SW480 (cell line): ENCODE results near the gene MAN1C1.

Source experiments
- DNase-seq: peaks from one replicate; pipeline ENCODE4 v3.0.0-alpha.2; 2016; ENCODE audit warnings: low spot score

The MAN1C1 gene

DNA sequence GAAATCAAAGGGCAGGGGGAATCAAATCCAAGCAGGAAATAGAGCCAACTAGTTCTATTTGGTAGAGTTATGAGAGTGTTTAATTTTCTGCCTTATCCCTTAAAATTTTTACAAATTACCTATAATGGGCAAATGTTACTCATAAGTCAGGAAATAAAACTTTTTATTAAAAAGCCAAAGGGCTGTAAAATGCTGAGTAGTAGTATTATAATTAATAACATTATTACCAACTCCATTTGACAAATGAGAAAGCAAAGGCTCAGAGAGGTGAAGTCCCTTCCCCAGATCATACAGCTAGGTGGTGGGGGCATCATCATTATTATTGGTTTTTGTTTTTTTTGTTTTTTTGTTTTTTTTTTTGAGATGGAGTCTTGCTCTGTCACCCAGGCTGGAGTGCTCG, 186.8 kb downstream of the MAN1C1 start:
- DNase-seq, result no peak

DNA sequence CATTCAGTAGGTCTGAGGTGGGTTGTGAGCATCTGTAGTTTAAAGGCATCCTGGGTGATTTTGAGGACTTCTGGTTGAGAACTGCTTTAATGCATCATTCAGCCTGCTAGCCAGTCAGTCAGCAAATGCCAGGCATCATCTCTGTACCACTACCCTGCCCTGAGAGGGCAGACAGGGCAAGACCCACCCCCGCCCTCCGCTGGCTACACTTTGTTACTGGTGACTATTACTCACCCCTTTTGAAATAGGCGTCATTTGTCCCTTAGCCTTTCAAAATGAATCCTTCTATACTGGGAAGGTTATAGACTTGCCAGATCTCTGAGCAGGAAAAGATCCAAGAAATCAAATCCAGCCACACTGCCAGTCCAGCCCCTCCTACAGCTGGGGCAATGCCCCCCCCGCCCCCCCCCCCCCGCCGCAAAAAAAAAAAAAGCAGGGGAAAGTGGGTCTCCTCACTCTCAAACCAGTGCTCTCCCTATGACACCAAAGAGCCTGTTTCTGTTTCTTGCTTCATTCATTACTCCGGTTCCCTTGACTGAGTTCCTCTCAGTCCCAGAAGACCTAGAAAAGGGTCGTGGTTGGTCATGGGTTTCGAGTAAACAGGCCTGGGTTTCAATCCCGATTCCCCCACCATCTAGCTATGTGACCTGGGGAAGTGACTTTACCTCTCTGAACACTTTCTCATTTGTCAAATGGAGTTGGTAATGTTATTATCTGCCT, 187.8 kb downstream of the MAN1C1 start:
- no peak for DNase-seq

DNA sequence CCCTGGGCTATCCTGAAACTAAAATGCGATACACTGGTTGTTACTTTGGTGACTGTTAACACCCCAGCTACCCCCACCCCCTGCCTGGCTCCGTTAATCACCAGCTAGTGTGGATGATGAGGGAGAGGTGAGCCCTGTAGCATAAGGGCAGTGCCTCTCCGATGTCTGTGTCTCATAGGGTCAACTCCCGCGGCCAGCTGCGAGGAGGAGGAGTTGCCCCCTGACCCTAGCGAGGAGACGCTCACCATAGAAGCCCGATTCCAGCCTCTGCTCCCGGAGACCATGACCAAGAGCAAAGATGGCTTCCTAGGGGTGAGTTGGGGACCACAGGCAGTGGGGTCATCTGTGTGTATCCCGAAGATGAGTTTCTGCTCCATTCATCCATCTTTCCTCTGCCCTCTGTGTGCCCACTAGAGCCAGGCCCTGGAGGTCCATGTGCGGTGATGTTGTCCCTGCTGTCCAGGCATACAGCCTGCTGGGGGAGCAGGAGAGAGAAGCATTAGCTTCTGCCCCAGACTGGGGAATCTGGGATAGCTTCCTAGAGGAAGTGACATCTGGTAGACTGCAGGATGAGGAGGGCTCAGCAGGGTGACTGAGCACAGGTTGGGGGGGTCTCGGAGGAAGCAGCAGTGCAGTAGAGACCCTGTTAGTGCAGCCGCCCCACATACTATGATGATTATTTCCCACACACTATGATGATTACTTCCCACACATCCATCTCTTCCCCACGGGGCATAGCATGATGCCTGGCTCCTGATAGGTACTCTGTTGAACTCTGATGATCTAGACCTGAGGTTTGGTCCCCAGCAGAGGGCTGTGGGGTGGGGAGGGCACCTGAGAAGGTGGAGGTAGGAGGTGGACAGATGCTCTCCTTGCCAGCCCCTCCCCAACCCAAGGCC, 188.6 kb downstream of the MAN1C1 start:
- no peak for DNase-seq

DNA sequence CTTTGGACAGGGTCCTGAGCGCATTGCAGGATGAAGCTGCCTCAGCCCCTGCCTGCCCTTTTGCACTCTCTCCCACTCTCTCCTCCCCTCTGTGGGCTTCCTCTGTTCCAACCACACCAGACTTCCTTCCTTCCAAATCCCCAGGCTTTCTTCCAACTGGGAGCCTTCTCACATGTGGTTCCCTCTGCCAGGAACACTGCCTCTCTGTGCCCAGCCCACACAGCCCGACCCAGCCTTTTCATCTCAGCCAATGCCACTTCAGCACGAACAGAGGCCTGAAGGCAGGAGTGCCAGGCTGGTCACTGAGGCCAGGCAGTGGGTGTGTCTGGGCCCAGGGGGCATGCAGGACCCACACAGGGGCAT, 189.3 kb downstream of the MAN1C1 start:
- DNase-seq, result no peak

DNA sequence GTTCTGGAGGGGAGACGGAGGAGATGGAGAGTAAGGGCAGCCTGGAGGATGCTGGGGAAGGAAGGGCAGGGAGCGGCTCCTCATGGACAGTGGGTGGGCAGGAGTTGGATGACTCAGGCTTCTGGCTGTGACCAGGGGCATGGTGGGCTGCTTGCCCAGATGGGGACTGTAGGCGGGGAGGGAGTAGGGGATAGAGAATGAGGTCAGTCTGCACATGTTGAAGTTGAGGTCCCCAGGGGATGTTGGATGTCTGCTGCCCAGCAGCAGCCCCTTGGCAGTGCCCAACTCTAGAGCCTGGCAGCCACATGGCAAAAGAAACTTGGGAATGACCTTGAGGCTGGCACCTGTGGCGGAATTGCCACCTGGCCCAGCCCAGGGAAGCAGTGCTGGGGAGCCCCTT, 189.8 kb downstream of the MAN1C1 start:
- no peak for DNase-seq

DNA sequence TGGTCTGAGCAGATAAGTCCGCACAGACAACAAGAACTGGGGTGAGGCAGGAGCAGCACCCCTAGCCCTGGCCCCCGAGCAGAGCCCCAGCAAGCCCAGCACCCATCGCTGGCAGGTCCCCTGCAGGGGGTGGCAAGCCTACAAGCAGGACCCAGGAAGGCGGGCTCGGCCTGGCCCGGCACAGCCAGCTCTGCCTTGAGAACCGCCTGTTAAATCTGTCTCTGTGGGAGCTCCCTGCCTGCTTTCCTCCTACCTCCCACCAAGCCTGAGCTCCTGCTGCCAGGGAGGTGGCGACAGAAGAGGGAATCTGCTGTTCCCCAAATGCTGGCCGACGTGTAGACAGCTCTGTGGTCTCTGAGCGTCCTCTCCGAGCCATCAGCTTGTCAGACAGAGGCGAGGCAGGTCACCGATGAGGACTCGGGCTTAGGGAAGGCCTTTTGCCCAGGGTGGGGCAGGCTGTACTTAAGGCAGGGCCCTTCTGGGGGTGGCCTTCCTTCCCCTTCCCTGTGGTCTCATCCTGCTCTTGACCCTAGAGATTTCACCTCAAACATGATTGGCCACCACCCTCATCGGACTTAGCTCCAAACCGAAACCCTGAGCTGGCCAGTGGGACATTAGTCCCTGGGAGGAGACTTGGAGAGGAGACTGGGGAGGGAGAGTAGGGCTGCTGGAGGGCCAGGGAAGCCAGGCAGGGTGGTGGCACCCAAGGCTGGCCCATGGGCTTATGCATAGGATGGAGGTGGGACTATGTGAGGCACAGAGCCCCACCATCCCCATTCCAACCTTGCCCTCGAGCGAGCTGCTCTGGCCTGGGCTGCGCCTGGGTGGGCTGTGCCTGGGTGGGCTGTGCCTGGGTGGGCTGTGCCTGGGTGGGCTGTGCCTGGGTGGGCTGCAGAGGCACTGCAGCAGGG, 191.1 kb downstream of the MAN1C1 start:
- no peak for DNase-seq

DNA sequence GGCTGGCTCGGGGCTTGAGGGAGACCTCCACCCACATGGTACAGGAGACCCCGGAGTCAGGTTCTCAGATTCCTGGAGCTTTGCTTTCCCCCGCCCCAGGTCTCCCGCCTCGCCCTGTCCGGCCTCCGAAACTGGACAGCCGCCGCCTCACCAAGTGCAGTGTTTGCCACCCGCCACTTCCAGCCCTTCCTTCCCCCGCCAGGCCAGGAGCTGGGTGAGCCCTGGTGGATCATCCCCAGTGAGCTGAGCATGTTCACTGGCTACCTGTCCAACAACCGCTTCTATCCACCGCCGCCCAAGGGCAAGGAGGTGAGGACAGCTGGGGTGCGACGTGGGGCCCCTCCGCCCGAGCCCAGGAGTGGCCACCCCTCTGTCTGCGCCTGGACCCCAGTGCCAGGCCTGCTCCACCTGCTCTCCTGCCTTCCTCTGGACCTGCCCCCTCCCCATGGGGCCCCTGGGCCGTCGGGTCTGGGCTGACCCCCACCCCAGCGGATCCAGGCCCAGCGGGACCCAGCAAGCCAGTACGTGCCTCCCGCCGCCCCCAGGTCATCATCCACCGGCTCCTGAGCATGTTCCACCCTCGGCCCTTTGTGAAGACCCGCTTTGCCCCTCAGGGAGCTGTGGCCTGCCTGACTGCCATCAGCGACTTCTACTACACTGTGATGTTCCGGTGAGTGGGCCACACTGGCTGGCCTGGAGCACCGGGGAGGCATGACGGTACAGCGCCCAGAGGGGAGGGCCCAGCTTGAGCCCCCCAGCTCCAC, 192.1 kb downstream of the MAN1C1 start:
- DNase-seq, result no peak

DNA sequence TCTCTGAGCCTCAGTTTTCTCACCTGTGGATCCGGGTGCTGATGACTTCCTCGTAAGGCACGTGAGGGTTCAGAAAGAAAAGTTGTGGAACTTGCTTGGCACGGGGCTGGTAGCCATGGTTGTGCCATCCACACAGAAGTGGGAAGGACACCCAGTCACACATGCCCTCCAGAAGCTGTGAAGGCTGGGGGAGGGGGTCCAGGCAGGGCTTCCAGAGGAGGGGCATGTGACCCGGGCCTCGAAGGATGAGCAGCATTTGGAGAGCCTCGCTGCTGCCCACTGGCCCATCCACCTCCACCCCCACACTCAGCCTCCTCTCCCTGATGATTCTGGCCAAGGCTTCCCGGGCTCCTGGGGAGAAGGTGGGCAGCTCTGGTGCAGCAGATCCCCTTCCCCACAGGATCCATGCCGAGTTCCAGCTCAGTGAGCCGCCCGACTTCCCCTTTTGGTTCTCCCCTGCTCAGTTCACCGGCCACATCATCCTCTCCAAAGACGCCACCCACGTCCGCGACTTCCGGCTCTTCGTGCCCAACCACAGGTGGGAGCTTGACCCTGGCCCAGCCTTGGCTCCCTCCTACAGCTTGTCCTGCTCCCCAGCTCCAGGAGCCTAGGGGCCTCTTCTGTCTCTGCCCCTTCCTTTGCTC, 192.8 kb downstream of the MAN1C1 start:
- no peak for DNase-seq

DNA sequence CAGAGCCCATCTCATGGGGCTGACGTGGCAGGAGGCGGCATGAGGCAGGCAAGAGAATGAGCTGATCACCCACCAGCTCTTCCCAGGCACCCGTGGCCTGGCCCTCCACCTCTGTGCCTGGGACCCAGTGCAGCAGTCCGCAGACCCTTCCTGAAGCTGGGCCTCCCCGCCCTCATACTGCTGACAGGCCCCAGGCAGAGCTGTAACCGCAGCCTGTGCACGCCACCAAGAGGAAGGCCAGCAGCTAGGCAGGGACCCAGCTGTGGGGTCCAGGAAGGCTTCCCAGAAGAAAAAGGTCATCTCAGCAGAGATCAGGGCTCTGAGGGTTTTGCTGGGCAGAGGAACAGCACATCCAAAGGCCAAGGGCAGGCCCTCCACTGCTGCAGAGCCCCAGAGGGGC, 193.3 kb downstream of the MAN1C1 start:
- no peak for DNase-seq

DNA sequence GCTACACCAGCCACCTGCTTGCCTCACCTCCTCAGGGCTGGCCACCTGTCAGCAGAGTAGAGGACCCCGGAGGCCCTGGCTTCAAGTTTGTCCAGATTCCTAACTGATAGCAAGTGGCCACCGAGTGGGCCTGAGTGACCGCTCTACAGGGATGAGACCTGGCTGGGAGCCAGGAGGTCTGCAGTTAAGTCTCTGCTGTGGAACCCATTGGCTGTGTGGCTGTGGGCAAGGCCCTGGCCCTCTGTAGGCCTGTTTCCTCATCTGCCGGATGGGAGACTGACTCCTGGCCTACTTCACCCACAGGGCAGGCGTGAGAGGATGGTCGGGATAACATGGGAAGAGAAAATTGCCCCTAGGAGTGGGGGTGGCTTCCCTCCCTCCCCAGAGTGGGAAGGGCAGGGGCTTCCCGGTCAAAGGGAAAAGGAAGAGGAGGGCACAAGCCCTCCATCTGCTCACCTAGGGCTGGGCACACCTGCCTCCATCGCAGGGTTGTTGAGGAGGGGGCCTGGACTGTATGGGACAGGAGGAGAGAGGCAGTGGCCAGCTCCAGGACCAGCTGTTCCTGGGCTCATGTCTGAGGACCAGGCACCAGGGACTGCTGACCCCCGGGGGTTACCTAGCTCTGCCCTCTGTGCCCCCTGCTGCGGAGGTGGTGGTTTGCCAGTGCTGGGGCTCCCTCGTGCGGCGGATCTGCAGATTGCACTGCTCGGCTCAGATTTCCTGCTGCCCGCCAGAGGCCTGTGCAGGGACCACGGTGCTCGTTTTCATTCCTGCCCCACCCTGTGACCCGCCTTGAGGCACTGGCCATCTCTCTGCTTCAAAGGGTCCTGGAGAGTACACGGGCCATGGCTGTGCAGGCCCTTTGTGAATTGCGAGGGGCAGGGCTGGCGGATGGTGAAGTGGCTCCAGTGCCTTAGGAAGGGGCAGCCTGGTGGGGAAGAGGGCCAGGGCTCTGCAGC, 194.0 kb downstream of the MAN1C1 start:
- peak; percentile 35 for DNase-seq

DNA sequence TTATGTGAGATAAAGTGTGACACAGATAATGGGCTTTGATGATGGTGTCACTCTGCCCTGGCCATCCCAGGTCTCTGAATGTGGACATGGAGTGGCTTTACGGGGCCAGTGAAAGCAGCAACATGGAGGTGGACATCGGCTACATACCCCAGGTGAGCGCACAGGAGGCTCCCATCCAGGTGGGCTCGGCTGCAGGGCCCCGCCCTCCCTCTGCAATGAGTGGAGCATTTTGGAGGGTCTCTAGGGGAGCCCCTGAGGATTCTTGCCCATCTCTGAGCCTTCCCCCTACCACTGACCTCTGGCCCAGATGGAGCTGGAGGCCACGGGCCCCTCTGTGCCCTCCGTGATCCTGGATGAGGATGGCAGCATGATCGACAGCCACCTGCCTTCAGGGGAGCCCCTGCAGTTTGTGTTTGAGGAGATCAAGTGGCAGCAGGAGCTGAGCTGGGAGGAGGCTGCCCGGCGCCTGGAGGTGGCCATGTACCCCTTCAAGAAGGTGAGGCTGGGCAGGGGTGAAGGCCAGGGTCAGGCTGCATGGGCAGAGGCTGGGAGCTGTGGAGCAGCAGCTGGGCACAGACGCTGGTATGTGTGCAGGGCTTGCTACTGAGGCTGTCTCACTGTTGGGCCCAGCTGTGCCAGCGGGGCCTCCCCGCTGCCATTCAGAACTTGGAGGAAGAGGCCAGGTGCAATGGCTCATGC, 194.9 kb downstream of the MAN1C1 start:
- no peak for DNase-seq

DNA sequence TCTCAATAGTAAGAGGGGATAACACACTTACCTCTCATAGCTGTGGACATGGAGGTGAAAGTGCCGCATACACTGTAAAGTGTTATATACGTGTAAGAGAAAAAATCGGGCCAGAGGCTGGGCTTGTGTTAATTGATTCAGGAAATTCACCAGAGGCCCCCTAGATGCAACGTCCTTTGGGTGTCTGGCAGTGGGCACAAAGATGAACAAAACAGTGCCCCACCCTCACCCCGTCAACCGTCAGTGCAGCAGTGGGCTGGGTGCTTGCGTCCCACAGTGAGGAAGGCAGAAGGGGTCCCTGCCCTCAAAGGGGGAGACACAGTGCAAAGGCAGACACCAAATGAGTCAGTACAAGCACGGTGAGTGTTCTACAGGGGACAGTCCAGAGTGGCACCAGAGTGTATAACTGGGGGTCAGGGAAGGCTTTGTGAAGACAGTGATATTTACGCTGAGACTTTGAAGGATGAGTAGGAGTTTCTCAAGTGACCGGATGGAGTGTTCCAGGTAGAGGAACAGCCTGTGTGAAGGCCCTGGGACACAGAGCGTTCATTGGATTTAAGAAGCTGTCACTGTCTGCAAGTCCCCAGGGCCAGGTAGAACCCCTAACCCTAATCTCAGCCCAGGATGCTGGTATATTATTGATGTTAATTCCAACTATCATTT, 196.6 kb downstream of the MAN1C1 start:
- DNase-seq, result no peak

DNA sequence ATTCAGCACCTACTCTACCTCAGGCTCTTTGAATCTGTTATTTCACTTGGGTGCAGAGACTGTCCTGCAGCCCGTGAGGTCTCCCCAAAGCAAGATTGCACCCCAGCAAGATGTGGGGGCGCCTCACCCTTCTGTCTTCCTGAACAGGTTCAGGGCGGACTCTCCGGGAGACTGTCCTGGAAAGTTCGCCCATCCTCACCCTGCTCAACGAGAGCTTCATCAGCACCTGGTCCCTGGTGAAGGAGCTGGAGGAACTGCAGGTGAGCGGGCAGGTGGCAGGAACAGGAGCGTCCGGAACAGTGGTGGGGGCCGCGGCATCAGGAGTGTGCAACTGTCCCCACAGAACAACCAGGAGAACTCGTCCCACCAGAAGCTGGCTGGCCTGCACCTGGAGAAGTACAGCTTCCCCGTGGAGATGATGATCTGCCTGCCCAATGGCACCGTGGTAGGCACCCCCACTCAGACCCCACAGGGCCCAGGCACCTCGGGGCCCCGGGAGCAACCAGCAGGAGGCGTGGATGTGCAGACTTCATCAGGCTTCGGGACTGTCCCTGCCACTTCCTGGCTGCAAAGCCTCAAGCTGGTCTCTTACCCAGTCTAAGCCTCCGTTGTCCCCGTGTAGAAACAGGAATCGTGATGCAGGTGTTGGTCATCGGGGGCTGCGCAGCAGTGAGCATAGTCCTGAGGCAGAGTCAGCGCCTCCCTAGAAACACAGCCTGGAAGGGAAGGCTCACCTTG, 197.3 kb downstream of the MAN1C1 start:
- no peak for DNase-seq

DNA sequence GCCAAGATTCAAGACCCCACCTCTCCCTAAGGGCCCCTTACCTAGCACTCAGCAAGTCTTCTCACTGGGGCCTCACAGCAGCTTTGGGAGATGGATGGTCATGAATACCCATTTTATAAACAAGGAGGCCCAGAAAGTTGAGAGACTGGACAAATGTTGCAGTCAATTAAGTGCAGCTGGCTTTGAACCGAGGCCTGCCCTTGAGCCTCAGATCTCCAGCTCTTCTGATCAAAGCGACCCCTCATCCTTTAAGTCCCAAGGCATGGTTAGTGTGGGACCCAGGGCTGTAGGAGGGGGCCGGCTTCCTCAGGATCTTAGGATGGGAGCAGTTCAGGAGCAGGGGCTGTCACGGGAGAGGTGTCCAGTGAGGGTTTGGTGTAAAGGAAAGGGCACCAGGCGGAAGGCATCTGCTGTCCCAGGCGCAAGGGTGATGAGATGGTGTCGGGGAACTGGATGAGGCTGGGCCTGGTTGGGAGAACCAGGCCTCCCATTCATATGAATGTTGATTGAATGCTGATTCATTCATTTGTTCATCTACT, 198.0 kb downstream of the MAN1C1 start:
- no peak for DNase-seq

DNA sequence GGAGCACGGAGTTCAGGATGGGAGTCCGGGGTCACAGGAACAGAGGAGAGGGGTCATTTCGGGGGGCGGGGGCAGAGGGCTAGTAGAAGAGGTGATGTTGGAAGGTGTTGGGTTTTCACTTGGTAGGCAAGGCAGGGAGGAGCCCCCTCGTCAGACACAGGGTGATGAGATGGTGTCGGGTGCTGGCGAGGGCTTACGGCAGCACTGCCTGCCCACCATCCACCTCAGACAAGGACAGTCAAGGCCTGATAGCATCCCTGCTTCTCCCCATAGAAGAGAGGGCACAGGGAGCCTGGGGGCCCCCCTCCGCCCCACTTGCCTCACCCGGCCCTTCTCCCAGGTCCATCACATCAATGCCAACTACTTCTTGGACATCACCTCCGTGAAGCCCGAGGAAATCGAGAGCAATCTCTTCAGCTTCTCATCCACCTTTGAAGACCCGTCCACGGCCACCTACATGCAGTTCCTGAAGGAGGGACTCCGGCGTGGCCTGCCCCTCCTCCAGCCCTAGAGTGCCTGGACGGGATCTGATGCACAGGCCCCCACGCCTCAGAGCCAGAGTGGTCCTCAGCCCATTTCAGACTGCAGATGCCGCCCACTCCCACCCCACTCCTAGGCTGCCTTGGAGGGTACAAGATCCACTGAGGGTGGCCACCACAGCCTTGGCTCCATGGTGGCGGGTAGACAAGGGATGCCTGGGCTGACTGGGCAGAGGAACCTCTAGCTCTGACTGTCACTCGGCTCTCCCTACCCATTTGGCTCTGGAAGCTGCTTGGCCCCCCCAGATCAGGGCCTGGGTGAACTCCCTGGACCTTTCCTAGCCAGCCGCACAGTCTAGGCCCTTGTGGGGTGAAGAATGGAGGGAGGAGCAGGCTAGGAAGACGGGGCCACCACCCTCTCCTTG, 198.9 kb downstream of the MAN1C1 start:
- DNase-seq, result no peak

DNA sequence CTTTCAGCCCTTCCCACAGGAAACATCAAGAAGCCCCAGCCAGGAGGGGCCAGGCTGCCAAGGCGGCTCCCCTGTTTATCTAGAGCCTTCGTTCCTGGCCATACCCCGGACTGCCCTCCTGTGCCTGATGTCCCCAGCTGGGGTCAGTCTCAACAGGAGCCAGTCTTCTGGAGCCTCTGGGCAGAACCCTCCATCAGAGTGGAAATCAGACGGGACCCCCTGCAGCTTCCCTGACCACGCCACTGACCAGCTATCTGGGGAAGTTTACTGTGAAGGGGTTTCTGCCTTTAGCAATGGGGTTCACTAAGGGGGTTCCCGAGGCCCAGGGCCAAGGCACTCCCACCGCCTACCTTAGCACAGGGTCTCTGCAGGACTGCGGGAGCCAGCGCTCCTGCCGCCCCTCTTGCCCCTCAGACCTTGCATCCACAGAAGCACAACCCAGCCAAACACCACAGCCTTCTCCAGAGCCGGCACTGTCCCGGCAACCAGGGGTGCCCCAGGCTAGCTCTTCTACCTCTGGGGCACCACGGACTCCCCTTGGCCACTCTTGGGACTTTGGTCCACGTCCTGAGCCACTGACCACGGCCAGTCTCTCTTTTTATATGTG, 199.6 kb downstream of the MAN1C1 start:
- DNase-seq, result no peak
